HG02763 (cell line): ENCODE results near the gene CYBA.
"Not testable (repeated sequence)": the region's sequence is repeated elsewhere in the genome, so short reads cannot be mapped to it uniquely, and the experiment has no call there.

Experiments used
- ATAC-seq: cut with Tn5 transposase; IDR thresholded peaks from one replicate; pipeline ENCODE4 v1.9.1; 2021; ENCODE audit warnings: mild to moderate bottlenecking, moderate library complexity; ENCODE audit not compliant: unreplicated experiment

The CYBA gene

GRCh38 chr16:88686439-88687253 is 35.8 kb upstream of the CYBA start, which contains the start of gene SNAI3:
SNAI3 (minus strand) TSS chr16:88686507; CDS start chr16:88686406, 101 bp downstream.
- peak; percentile 70 for ATAC-seq

- peak; percentile 9 for ATAC-seq
Observed at GRCh38 chr16:88686062-88686438, 35.2 kb upstream of the CYBA start.

GRCh38 chr16:88685156-88686061 is 34.6 kb upstream of the CYBA start:
- no peak for ATAC-seq

- no peak for ATAC-seq
Observed at GRCh38 chr16:88684569-88685155, 33.8 kb upstream of the CYBA start.

GRCh38 chr16:88681709-88682451 is 31.0 kb upstream of the CYBA start:
- ATAC-seq: peak; percentile 52

- no peak for ATAC-seq
Observed at GRCh38 chr16:88681084-88681680, 30.3 kb upstream of the CYBA start.

- ATAC-seq: no peak
Observed at GRCh38 chr16:88680554-88681083, 29.8 kb upstream of the CYBA start.

GRCh38 chr16:88678224-88678979 is 27.5 kb upstream of the CYBA start:
- ATAC-seq: no peak

GRCh38 chr16:88677721-88678120 is 26.9 kb upstream of the CYBA start:
- no peak for ATAC-seq

- ATAC-seq: no peak
Observed at GRCh38 chr16:88676502-88677242, 25.8 kb upstream of the CYBA start.

- ATAC-seq: no peak
Observed at GRCh38 chr16:88673716-88674379, 23.0 kb upstream of the CYBA start.

- ATAC-seq: no peak
Observed at GRCh38 chr16:88672776-88673175, 21.9 kb upstream of the CYBA start.

- no peak for ATAC-seq
Observed at GRCh38 chr16:88671806-88672205, 21.0 kb upstream of the CYBA start.

GRCh38 chr16:88669980-88670379 is 19.1 kb upstream of the CYBA start:
- no peak for ATAC-seq

- not testable (repeated sequence) for ATAC-seq
Observed at GRCh38 chr16:88669493-88669892, 18.6 kb upstream of the CYBA start.

GRCh38 chr16:88667461-88667860 is 16.6 kb upstream of the CYBA start:
- no peak for ATAC-seq

- ATAC-seq: no peak
Observed at GRCh38 chr16:88665570-88665969, 14.7 kb upstream of the CYBA start.

- ATAC-seq: no peak
Observed at GRCh38 chr16:88665148-88665547, 14.3 kb upstream of the CYBA start.
